ENCODE data around the gene UBE2L6. TPM values are rescaled to one million over a fixed set of nuclear protein-coding genes. Genes with fewer than 3 reads are reported as not detected.

UBE2L6 gene
- total and polyA plus RNA-seq, 2 of the 4 experiments (the other 2 are of a cell fraction) = 37.5 to 46.7 TPM

DNA sequence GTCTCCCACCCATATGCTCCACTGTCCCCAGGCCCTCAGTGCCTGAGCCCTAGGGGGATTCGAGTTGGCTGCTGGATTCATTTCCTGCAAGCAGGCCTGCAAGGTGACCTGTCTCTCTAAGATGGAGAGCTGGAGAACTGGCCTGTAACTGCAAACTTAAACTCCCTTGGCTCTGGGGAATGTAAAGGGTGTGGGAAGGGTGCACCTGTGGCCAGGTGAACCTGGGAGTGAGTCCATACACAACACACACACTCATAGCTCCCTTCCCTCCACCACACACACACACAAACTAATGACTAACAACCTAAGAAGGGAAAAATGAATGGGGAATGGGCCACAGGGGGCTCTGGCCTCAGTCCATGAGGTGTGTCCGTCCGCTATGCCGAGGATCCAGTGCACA is 15.5 kb downstream of the UBE2L6 start:
- POLR2A ChIA-PET (ENCODE audit: unreplicated experiment) = no interaction called here

More for the DNA sequence above, 15.5 kb downstream of the UBE2L6 start:
- Histone ChIP-seq H4K8ac (ENCODE audit: low read depth in 2 of 2, low read length in 2 of 2) (no peak overlapping the region), H3K4me1 (ENCODE audit: control insufficient read depth, insufficient read depth, low read length) (no peaks in the 10 kb centered on the region), H3K27me3 (ENCODE audit: control insufficient read depth, insufficient read depth, low read length) (no peaks in the 10 kb centered on the region), H3K23ac (ENCODE audit: low read depth, low read length) (no peak overlapping the region), H4K91ac (ENCODE audit: insufficient read depth, low read depth, low read length) (no peak overlapping the region), H2BK20ac (ENCODE audit: low read depth, low read length) (no peak overlapping the region), H3K56ac (ENCODE audit: extremely low read depth, insufficient read depth, low read length) (no peak overlapping the region), H2AFZ (replicated peaks; ENCODE audit: low read length, poor library complexity) (no peak overlapping the region), H3K27ac (ENCODE audit: insufficient read depth, low read length) (no peak overlapping the region), H4K5ac (ENCODE audit: low read depth, low read length) (no peak overlapping the region), H3K9me3 (ENCODE audit: control insufficient read depth, insufficient read depth, low read length) (no peaks in the 10 kb centered on the region), H3K36me3 (ENCODE audit: control insufficient read depth, insufficient read depth, low read length) (peaks cover 52% of the 10 kb centered on the region), H2AK9ac (replicated peaks; ENCODE audit: low read depth, low read length, poor library complexity) (no peak overlapping the region), H2BK15ac (ENCODE audit: low read depth, low read length) (no peak overlapping the region), H3K4me3 (ENCODE audit: insufficient read depth, low read depth, low read length) (no peak overlapping the region), H4K20me1 (ENCODE audit: insufficient read depth, low read length) (no peaks in the 10 kb centered on the region), H3K79me1 (ENCODE audit: low read depth in 1 of 2, low read length in 2 of 2) (no peaks in the 10 kb centered on the region), H2BK120ac (ENCODE audit: low read depth, low read length) (no peak overlapping the region), H3K4me2 (ENCODE audit: low read depth, low read length) (no peak overlapping the region), H2BK5ac (ENCODE audit: low read depth, low read length, poor library complexity, severe bottlenecking) (no peak overlapping the region), H2AK5ac (ENCODE audit: low read depth, low read length) (no peak overlapping the region), H3K14ac (replicated peaks; ENCODE audit: low read depth, low read length) (no peak overlapping the region), H3K18ac (ENCODE audit: low read depth, low read length) (no peak overlapping the region), H3K4ac (ENCODE audit: low read depth, low read length) (no peak overlapping the region), H3K9me1 (ENCODE audit: insufficient read depth, low read length) (no peaks in the 10 kb centered on the region), H3K9ac (ENCODE audit: low read depth, low read length) (no peak overlapping the region)
- dilution Hi-C loops (cut with HindIII; ENCODE audit: low sequenced_read_pairs, unreplicated experiment) = no loop called here
- CTCF ChIA-PET = no interaction called here
- 67% methylated on average over 1 of the region's 4 CpGs; no CpG with 5 or more reads in 1 of the 2 experiments for WGBS, 2 experiments (ENCODE audit: extremely low coverage in 2 of 2, insufficient read length in 1 of 2)
- in situ Hi-C loops (cut with MboI; ENCODE audit: low sequenced_read_pairs) = no loop called here
- DNase-seq = no peak
- intact Hi-C loops (cut with micrococcal nuclease) = no loop called here
- ATAC-seq (ENCODE audit: low read depth) = no peak
- no peak for TF ChIP-seq BHLHE40 (IDR thresholded peaks at IDR 0.05; ENCODE audit: low read depth, low read length)
- no peak for TF ChIP-seq FOS (IDR thresholded peaks at IDR 0.05; ENCODE audit: low read depth, low read length)
- no peak for TF ChIP-seq RCOR1 (IDR thresholded peaks at IDR 0.05; ENCODE audit: insufficient replicate concordance, low read length)
- no peak for TF ChIP-seq POLR2A (IDR thresholded peaks at IDR 0.05; ENCODE audit: low read depth, low read length)
- TF ChIP-seq MAZ (IDR thresholded peaks at IDR 0.05; ENCODE audit: borderline replicate concordance, low read depth, low read length) = no peak
- TF ChIP-seq CEBPB (IDR thresholded peaks at IDR 0.05; ENCODE audit: low read depth, low read length) = no peak
- no peak for TF ChIP-seq CTCF (conservative IDR thresholded peaks at IDR 0.05; ENCODE audit: low read depth, low read length)
- TF ChIP-seq MAFK (IDR thresholded peaks at IDR 0.05; ENCODE audit: low read depth, low read length) = no peak
- no peak for TF ChIP-seq RAD21 (IDR thresholded peaks at IDR 0.05; ENCODE audit: low read length)
- TF ChIP-seq RFX5 (IDR thresholded peaks at IDR 0.05; ENCODE audit: low read depth, low read length) = no peak
- no peak for TF ChIP-seq NFE2L2 (IDR thresholded peaks at IDR 0.05; ENCODE audit: low read depth, low read length)
- TF ChIP-seq, protein P1, sequence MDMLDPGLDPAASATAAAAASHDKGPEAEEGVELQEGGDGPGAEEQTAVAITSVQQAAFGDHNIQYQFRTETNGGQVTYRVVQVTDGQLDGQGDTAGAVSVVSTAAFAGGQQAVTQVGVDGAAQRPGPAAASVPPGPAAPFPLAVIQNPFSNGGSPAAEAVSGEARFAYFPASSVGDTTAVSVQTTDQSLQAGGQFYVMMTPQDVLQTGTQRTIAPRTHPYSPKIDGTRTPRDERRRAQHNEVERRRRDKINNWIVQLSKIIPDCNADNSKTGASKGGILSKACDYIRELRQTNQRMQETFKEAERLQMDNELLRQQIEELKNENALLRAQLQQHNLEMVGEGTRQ (IDR thresholded peaks at IDR 0.05; ENCODE audit: low read depth, low read length) = no peak
- TF ChIP-seq CHD1 (IDR thresholded peaks at IDR 0.05; ENCODE audit: low read depth, low read length) = no peak
- no peak for TF ChIP-seq ELK1 (IDR thresholded peaks at IDR 0.05; ENCODE audit: borderline replicate concordance, low read depth, low read length)
- no peak for TF ChIP-seq SMC3 (IDR thresholded peaks at IDR 0.05; ENCODE audit: low read depth, low read length)
- BruUV-seq (replicated peaks) = TSS peak; percentile 95

Data from IMR-90 (cell line).